ENCODE measurements around the gene OLFM3. TPM values are rescaled to one million over a fixed set of nuclear protein-coding genes. Genes with fewer than 3 reads are reported as not detected.

The OLFM3 gene
- total RNA-seq, 2 experiments from 2014 or later: not detected

GRCh38 chr1:101849356-101849755, 147.4 kb downstream of the OLFM3 start:
- H3K4me1 Mint-ChIP-seq (ENCODE audit: low read depth): no peaks in the 10 kb centered on the region
- peaks cover 2% of the 10 kb centered on the region for H3K27me3 Mint-ChIP-seq
- DNase-seq (no peak), ATAC-seq (no peak)
- POLR2A ChIA-PET: no interaction called here
- CTCF ChIA-PET: no interaction called here
- intact Hi-C loops (cut with micrococcal nuclease): no loop called here
- H3K36me3 Mint-ChIP-seq (ENCODE audit: low read depth): no peaks in the 10 kb centered on the region
- TF ChIP-seq, protein P1, sequence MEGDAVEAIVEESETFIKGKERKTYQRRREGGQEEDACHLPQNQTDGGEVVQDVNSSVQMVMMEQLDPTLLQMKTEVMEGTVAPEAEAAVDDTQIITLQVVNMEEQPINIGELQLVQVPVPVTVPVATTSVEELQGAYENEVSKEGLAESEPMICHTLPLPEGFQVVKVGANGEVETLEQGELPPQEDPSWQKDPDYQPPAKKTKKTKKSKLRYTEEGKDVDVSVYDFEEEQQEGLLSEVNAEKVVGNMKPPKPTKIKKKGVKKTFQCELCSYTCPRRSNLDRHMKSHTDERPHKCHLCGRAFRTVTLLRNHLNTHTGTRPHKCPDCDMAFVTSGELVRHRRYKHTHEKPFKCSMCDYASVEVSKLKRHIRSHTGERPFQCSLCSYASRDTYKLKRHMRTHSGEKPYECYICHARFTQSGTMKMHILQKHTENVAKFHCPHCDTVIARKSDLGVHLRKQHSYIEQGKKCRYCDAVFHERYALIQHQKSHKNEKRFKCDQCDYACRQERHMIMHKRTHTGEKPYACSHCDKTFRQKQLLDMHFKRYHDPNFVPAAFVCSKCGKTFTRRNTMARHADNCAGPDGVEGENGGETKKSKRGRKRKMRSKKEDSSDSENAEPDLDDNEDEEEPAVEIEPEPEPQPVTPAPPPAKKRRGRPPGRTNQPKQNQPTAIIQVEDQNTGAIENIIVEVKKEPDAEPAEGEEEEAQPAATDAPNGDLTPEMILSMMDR (IDR thresholded peaks at IDR 0.05): no peak
- H3K9me3 Mint-ChIP-seq: no peaks in the 10 kb centered on the region
- no peak overlapping the region for H3K4me3 Mint-ChIP-seq
- H3K27ac Mint-ChIP-seq: no peak overlapping the region

DNA sequence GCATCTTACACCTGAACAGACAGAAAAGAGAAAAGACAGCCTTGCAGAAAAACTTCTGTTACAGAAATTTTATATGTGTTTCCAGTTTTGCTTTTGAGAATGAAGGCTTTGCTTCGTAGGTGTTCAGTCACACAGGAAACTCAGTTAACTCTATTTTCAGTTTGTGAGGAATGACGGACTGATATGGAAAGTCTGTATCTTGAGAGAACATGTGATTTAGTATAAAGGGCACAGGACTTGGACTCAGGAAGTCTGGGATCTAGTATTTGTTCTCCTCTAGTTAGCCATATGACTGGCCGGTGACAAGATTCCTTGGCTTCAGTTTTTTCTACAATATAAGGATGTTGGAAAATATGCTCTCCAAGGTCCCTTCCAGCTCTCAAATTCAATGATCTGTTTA, 149.1 kb downstream of the OLFM3 start:
- no peak overlapping the region for H3K27ac Mint-ChIP-seq
- ATAC-seq (no peak), DNase-seq (no peak)
- no peaks in the 10 kb centered on the region for H3K9me3 Mint-ChIP-seq
- TF ChIP-seq, protein P1 (IDR thresholded peaks at IDR 0.05): no peak
- POLR2A ChIA-PET: no interaction called here
- no peak overlapping the region for H3K4me3 Mint-ChIP-seq
- CTCF ChIA-PET: interaction anchor here (1.2 kb wide), 1 partner anchor 79 kb away, joined by 3 read pairs; no protein-coding TSS in a partner anchor
- H3K36me3 Mint-ChIP-seq (ENCODE audit: low read depth): no peaks in the 10 kb centered on the region
- intact Hi-C loops (cut with micrococcal nuclease): no loop called here
- H3K4me1 Mint-ChIP-seq (ENCODE audit: low read depth): no peaks in the 10 kb centered on the region
- peaks cover 2% of the 10 kb centered on the region for H3K27me3 Mint-ChIP-seq

- Mint-ChIP-seq H3K4me1 (ENCODE audit: low read depth) (no peaks in the 10 kb centered on the region), H3K9me3 (no peaks in the 10 kb centered on the region), H3K4me3 (no peak overlapping the region), H3K27me3 (peaks cover 2% of the 10 kb centered on the region), H3K36me3 (ENCODE audit: low read depth) (no peaks in the 10 kb centered on the region), H3K27ac (no peak overlapping the region)
- POLR2A ChIA-PET: no interaction called here
- intact Hi-C loops (cut with micrococcal nuclease): no loop called here
- CTCF ChIA-PET: interaction anchor here (1.2 kb wide), 1 partner anchor 78 kb away, joined by 3 read pairs; no protein-coding TSS in a partner anchor
- TF ChIP-seq, protein P1 (IDR thresholded peaks at IDR 0.05): no peak
- no peak for ATAC-seq
- no peak for DNase-seq
Observed at GRCh38 chr1:101846820-101847219, 149.9 kb downstream of the OLFM3 start.

- H3K9me3 Mint-ChIP-seq: no peaks in the 10 kb centered on the region
- intact Hi-C loops (cut with micrococcal nuclease): no loop called here
Observed at GRCh38 chr1:101843160-101843559, 153.6 kb downstream of the OLFM3 start.

DNA sequence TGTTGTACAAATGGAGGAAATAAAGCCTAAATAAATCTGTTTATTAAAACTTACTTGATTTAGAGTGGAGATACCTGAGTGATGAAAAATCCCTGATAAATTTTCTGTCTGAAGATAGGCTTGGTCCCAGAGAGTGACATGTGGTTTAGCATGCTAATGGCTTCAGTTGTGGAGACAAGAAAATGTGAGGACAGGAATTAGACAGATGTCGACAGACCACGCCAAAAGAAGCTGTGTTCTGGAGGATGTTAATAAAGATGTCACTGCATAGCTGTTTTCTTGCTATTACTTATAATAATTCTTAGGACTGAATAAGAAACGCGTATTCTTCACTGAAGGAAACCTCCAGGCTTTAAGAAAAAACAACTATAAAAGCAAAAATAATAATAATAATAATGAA, 154.9 kb downstream of the OLFM3 start:
- CTCF ChIA-PET: interaction anchor here (0.7 kb wide), 1 partner anchor 350 kb away, joined by 4 read pairs; no protein-coding TSS in a partner anchor

More at GRCh38 chr1:101843160-101843559, 153.6 kb downstream of the OLFM3 start:
- ChIA-PET CTCF (no interaction called here), POLR2A (no interaction called here)
- Mint-ChIP-seq H3K27me3 (peaks cover 5% of the 10 kb centered on the region), H3K4me3 (no peak overlapping the region), H3K36me3 (ENCODE audit: low read depth) (no peaks in the 10 kb centered on the region), H3K27ac (no peak overlapping the region), H3K4me1 (ENCODE audit: low read depth) (no peaks in the 10 kb centered on the region)
- TF ChIP-seq, protein P1 (IDR thresholded peaks at IDR 0.05): no peak
- ATAC-seq (no peak), DNase-seq (no peak)

More for the DNA sequence above, 154.9 kb downstream of the OLFM3 start:
- TF ChIP-seq, protein P1 (IDR thresholded peaks at IDR 0.05): no peak
- DNase-seq (no peak), ATAC-seq (no peak)
- Mint-ChIP-seq H3K27ac (no peak overlapping the region), H3K4me3 (no peak overlapping the region), H3K27me3 (peaks cover 5% of the 10 kb centered on the region), H3K9me3 (no peaks in the 10 kb centered on the region), H3K4me1 (ENCODE audit: low read depth) (no peaks in the 10 kb centered on the region), H3K36me3 (ENCODE audit: low read depth) (no peaks in the 10 kb centered on the region)
- intact Hi-C loops (cut with micrococcal nuclease): no loop called here
- POLR2A ChIA-PET: no interaction called here

Data from activated CD8-positive, alpha-beta T cell treated with anti-CD3 and anti-CD28 coated beads for 36 hours (primary cell).